Peyer's patch (tissue), 4 donors: ENCODE data around the gene ATL1.

Experiments
- POLR2A ChIP-seq, 2 donors: fragments of 450-650 bp; IDR thresholded peaks; one replicate each; pipeline ENCODE4 v1.5.1; 2017; ENCODE audit warnings: antibody characterized with exemption in 2 of 2, mild to moderate bottlenecking in 2 of 2, moderate library complexity in 2 of 2
- TF ChIP-seq, protein P1 (sequence below), 6 experiments: fragments of 450-650 bp in 4 of 6; fragments of 200-600 bp in 2 of 6; sonication (generic) in 1 of 6; IDR thresholded peaks; one replicate each; pipeline ENCODE4 v1.5.1; 2017 to 2019; ENCODE audit warnings: antibody characterized with exemption in 6 of 6, mild to moderate bottlenecking in 3 of 6, moderate library complexity in 1 of 6

DNA sequence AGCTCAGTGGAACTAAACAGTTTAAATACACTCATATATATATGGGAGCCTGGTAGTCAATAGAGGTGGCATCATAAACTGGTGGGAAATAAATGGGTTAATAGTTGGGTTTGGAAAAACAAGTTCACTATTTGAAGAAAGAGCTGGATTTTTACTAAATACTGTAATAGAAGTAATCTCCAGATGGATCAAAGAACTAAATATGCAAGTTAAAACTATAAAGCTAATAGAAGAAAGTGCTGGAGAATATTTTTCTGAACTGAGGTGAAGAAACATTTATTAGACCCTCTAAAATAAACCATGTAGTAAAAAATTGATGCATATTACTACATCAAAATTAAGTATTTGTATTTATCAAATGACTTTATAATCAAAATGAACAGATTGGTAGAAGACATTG is 38.8 kb downstream of the ATL1 start:
- TF ChIP-seq, protein P1, sequence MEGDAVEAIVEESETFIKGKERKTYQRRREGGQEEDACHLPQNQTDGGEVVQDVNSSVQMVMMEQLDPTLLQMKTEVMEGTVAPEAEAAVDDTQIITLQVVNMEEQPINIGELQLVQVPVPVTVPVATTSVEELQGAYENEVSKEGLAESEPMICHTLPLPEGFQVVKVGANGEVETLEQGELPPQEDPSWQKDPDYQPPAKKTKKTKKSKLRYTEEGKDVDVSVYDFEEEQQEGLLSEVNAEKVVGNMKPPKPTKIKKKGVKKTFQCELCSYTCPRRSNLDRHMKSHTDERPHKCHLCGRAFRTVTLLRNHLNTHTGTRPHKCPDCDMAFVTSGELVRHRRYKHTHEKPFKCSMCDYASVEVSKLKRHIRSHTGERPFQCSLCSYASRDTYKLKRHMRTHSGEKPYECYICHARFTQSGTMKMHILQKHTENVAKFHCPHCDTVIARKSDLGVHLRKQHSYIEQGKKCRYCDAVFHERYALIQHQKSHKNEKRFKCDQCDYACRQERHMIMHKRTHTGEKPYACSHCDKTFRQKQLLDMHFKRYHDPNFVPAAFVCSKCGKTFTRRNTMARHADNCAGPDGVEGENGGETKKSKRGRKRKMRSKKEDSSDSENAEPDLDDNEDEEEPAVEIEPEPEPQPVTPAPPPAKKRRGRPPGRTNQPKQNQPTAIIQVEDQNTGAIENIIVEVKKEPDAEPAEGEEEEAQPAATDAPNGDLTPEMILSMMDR (IDR thresholded peaks at IDR 0.05): no peak
- TF ChIP-seq POLR2A (IDR thresholded peaks at IDR 0.05): no peak
